ENCODE measurements around the gene EEF1AKMT4.

DNA sequence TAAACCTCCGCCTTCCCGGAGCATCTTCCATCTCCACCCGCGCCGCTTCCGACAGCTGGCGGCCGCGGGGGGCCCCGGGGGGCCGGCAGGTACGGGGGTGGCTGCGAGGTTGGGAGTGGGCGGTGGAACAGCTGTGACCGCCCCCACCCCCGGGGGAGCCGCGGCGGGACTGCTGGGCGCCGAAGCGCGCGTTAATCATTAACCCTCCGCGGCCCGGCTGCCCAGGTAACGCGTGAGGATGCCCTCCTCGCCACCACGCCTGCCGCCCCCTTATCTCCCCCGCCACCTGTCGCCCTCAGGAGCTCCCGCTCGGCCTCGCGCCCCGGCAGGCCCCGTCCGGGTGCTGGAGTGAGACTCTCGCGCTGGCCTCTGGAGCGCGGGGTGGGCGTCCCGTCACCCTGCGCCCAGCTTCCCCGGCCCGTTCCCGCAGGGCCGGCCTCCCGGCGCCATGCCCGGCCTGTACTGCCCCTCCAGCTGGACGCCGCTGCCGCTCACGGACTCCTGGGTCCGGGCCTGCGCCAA, 19.3 kb upstream of the EEF1AKMT4 start:
- TF ChIP-seq POLR2A (IDR thresholded peaks at IDR 0.05; ENCODE audit: low read depth, low read length) (no peak), POLR2AphosphoS5 (IDR thresholded peaks at IDR 0.05; ENCODE audit: low read depth, low read length) (no peak), SPI1 (IDR thresholded peaks at IDR 0.05; ENCODE audit: low read depth, low read length) (no peak), TAF1 (IDR thresholded peaks at IDR 0.05; ENCODE audit: low read depth, low read length) (no peak), POU2F2 (IDR thresholded peaks at IDR 0.05; ENCODE audit: low read depth, low read length) (no peak), PAX5 (IDR thresholded peaks at IDR 0.05; ENCODE audit: insufficient read depth, low read length, severe bottlenecking) (no peak)
